T-helper 1 cell treated with Interleukin-12 subunit alpha and Interleukin-12 subunit beta and Interleukin-4 antibody, amounts not matched to agents 30 μg/mL and 1 μg/mL, for 36 hours (primary cell): ENCODE results near the gene ADD1.
A peak's percentile ranks its signal among the peaks of the same experiment; 100 is the strongest.

Experiments
- H3K27ac Mint-ChIP-seq: one replicate; pipeline ENCODE4 v1.8.0; 2021; ENCODE audit warnings: mild to moderate bottlenecking, mixed read lengths
- H3K27me3 Mint-ChIP-seq: one replicate; pipeline ENCODE4 v1.8.0; 2021; ENCODE audit warnings: low read depth, mixed read lengths
- H3K36me3 Mint-ChIP-seq: one replicate; pipeline ENCODE4 v1.8.0; 2021; ENCODE audit warnings: low read depth, mixed read lengths
- H3K4me1 Mint-ChIP-seq: one replicate; pipeline ENCODE4 v1.8.0; 2021; ENCODE audit warnings: low read depth, mixed read lengths
- H3K4me3 Mint-ChIP-seq: one replicate; pipeline ENCODE4 v1.8.0; 2021; ENCODE audit warnings: mild to moderate bottlenecking, moderate library complexity, mixed read lengths
- H3K9me3 Mint-ChIP-seq: one replicate; pipeline ENCODE4 v1.8.0; 2021; ENCODE audit warnings: mixed read lengths

The ADD1 gene

GRCh38 chr4:2927016-2927695 is 83.5 kb downstream of the ADD1 start:
- H3K27me3 Mint-ChIP-seq: no peaks in the 10 kb centered on the region
- H3K27ac Mint-ChIP-seq: no peak overlapping the region
- H3K9me3 Mint-ChIP-seq: no peaks in the 10 kb centered on the region
- H3K4me3 Mint-ChIP-seq: no peak overlapping the region
- peaks cover 18% of the 10 kb centered on the region for H3K4me1 Mint-ChIP-seq
- peaks cover 25% of the 10 kb centered on the region for H3K36me3 Mint-ChIP-seq

- Mint-ChIP-seq H3K27me3 (no peaks in the 10 kb centered on the region), H3K4me1 (peaks cover 14% of the 10 kb centered on the region), H3K36me3 (peaks cover 20% of the 10 kb centered on the region), H3K4me3 (no peak overlapping the region), H3K27ac (no peak overlapping the region), H3K9me3 (no peaks in the 10 kb centered on the region)
Measured at GRCh38 chr4:2927696-2928075, 84.0 kb downstream of the ADD1 start.

GRCh38 chr4:2928242-2929176 is 84.9 kb downstream of the ADD1 start:
- H3K4me3 Mint-ChIP-seq: no peak overlapping the region
- H3K36me3 Mint-ChIP-seq: peaks cover 22% of the 10 kb centered on the region

DNA sequence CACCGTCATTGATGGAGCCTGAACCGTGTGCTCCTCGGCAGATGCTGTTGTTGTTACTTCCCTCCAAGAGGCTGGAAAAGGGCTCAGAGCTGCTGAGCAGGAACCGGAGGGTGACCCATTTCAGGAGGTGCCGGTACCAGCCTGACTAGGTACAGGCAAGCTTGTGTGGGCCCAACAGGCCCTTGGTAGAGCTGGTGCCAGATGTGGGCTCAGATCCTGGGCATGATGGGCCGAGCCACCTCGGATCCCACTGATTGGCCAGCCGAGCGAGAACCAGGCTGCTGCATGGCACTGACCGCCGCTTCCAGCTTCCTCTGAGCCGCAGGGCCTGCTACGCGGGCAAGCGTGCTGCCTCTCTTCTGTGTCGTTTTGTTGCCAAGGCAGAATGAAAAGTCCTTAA is 85.8 kb downstream of the ADD1 start:
- H3K27ac Mint-ChIP-seq: no peak overlapping the region
- no peaks in the 10 kb centered on the region for H3K27me3 Mint-ChIP-seq
- peaks cover 20% of the 10 kb centered on the region for H3K36me3 Mint-ChIP-seq
- H3K9me3 Mint-ChIP-seq: no peaks in the 10 kb centered on the region
- peaks cover 14% of the 10 kb centered on the region for H3K4me1 Mint-ChIP-seq
- no peak overlapping the region for H3K4me3 Mint-ChIP-seq

More at GRCh38 chr4:2928242-2929176, 84.9 kb downstream of the ADD1 start:
- Mint-ChIP-seq H3K27me3 (no peaks in the 10 kb centered on the region), H3K9me3 (no peaks in the 10 kb centered on the region), H3K4me1 (peaks cover 15% of the 10 kb centered on the region), H3K27ac (peak overlapping the region; percentile 13)

DNA sequence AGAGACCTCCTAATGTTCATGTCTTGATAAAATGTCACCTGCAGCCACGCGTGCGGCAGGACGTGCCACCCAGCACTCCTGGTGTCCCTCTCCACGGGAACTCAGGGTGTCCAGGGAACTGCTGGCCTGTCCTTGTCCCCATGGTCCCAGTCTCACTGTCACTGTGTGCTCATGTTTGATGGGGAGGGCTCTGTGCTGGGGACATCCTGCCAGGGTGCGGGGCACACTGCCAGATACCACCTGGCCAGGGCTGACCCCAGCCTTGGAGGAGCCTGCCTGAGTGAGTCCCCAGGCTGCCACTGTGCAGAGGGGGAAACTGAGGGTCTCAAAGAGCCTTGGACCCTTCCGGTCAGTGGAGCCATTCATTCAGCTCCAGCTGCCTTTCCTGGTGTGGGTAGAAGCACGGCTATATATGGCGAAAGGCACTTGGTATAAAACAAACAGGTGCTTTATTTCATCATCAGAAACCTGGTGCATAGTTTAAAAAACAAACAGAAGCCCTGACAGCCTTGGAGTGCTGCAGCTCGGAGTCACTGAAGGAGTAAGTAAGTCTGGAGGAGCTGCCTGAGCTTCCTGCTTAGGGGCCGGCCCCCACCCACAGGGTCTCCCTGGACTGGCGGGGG is 86.6 kb downstream of the ADD1 start:
- Mint-ChIP-seq H3K36me3 (peaks cover 18% of the 10 kb centered on the region), H3K27ac (no peak overlapping the region), H3K27me3 (no peaks in the 10 kb centered on the region), H3K9me3 (no peaks in the 10 kb centered on the region), H3K4me3 (no peak overlapping the region), H3K4me1 (peaks cover 14% of the 10 kb centered on the region)

- H3K4me3 Mint-ChIP-seq: peak overlapping the region; percentile 93
Measured at GRCh38 chr4:2930758-2931511, 87.3 kb downstream of the ADD1 start.

GRCh38 chr4:2931512-2932301 is 88.1 kb downstream of the ADD1 start:
- Mint-ChIP-seq H3K4me3 (peak overlapping the region; percentile 93), H3K27ac (peak overlapping the region; percentile 65), H3K9me3 (no peaks in the 10 kb centered on the region), H3K27me3 (no peaks in the 10 kb centered on the region), H3K4me1 (peaks cover 27% of the 10 kb centered on the region), H3K36me3 (peaks cover 15% of the 10 kb centered on the region)

More at GRCh38 chr4:2930758-2931511, 87.3 kb downstream of the ADD1 start:
- H3K4me1 Mint-ChIP-seq: peaks cover 20% of the 10 kb centered on the region
- H3K9me3 Mint-ChIP-seq: no peaks in the 10 kb centered on the region
- H3K27me3 Mint-ChIP-seq: no peaks in the 10 kb centered on the region
- H3K27ac Mint-ChIP-seq: peak overlapping the region; percentile 65
- H3K36me3 Mint-ChIP-seq: peaks cover 16% of the 10 kb centered on the region

GRCh38 chr4:2932321-2932950 is 88.8 kb downstream of the ADD1 start:
- no peaks in the 10 kb centered on the region for H3K9me3 Mint-ChIP-seq

GRCh38 chr4:2932951-2933565 is 89.4 kb downstream of the ADD1 start:
- Mint-ChIP-seq H3K27me3 (no peaks in the 10 kb centered on the region), H3K36me3 (peaks cover 19% of the 10 kb centered on the region), H3K9me3 (no peaks in the 10 kb centered on the region), H3K4me1 (peaks cover 31% of the 10 kb centered on the region), H3K27ac (peak overlapping the region; percentile 93), H3K4me3 (peak overlapping the region; percentile 93)

More at GRCh38 chr4:2932321-2932950, 88.8 kb downstream of the ADD1 start:
- Mint-ChIP-seq H3K4me1 (peaks cover 31% of the 10 kb centered on the region), H3K27me3 (no peaks in the 10 kb centered on the region), H3K4me3 (peak overlapping the region; percentile 93), H3K36me3 (peaks cover 19% of the 10 kb centered on the region), H3K27ac (peak overlapping the region; percentile 93)

DNA sequence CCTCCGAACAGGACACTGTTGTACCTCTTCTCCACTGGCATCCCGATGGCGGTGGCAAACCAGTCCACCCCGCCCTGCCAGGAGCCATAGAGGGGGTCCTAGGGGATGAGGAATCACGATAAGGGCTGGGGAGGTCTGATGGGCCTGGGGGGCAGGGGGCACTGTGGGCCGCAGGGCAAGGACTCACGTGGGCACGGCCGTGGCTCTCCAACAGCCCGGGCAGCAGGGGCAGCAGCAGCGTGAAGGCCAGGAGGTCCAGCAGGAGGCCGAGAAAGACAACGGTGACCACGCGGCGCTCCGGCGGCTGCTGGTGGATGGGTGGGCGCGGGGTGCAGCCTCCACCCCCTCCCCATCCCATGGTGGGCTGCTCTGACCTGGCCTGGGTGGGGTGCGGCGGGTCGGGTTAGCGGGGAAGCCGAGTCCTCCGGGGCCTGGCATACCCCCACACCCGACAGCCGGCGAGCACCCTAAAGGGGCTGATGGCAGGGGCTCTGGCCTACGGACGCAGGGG is 90.0 kb downstream of the ADD1 start:
- no peaks in the 10 kb centered on the region for H3K9me3 Mint-ChIP-seq
- H3K4me3 Mint-ChIP-seq: peak overlapping the region; percentile 93
- H3K36me3 Mint-ChIP-seq: peaks cover 19% of the 10 kb centered on the region
- H3K27ac Mint-ChIP-seq: peak overlapping the region; percentile 93
- H3K4me1 Mint-ChIP-seq: peaks cover 31% of the 10 kb centered on the region
- no peaks in the 10 kb centered on the region for H3K27me3 Mint-ChIP-seq

- peaks cover 22% of the 10 kb centered on the region for H3K36me3 Mint-ChIP-seq
- H3K27me3 Mint-ChIP-seq: no peaks in the 10 kb centered on the region
- H3K9me3 Mint-ChIP-seq: no peaks in the 10 kb centered on the region
- H3K4me1 Mint-ChIP-seq: peaks cover 35% of the 10 kb centered on the region
- H3K27ac Mint-ChIP-seq: no peak overlapping the region
- peak overlapping the region; percentile 63 for H3K4me3 Mint-ChIP-seq
Measured at GRCh38 chr4:2934077-2934812, 90.6 kb downstream of the ADD1 start.
